Psoas muscle (tissue), 8 donors: ENCODE measurements around the gene RPTOR. TPM values are rescaled to one million over a fixed set of nuclear protein-coding genes. Genes with fewer than 3 reads are reported as not detected.
A peak's percentile ranks its signal among the peaks of the same experiment; 100 is the strongest.
"Not testable (repeated sequence)": the region's sequence is repeated elsewhere in the genome, so short reads cannot be mapped to it uniquely, and the experiment has no call there.

Experiments
- ATAC-seq, 4 donors: fragments of 200-7000 bp; cut with Tn5 transposase; one replicate each; pipeline ENCODE4 v1.9.1; 2020; ENCODE audit warnings: moderate library complexity in 3 of 4, mild to moderate bottlenecking in 2 of 4
- DNase-seq, 2 donors: peaks; one replicate each; pipeline ENCODE4 v3.0.0-alpha.2; 2020
- H3K27ac ChIP-seq: fragments of 200-600 bp; one replicate; pipeline ENCODE4 v1.8.0; 2022
- H3K27me3 ChIP-seq, 3 donors: fragments of 200-600 bp in 1 of 3; one replicate each; pipeline versions ENCODE4 v1.6.1 to v1.8.0; 2013 to 2022; ENCODE audit warnings: low read length in 2 of 3, mild to moderate bottlenecking in 2 of 3, moderate library complexity in 1 of 3; ENCODE audit not compliant: insufficient read depth in 3 of 3
- H3K36me3 ChIP-seq, 2 donors: fragments of 200-600 bp in 1 of 2; one replicate each; pipeline versions ENCODE4 v1.6.1 to v1.8.0; 2013 to 2022; ENCODE audit warnings: low read depth in 1 of 2, mild to moderate bottlenecking in 1 of 2, moderate library complexity in 1 of 2; ENCODE audit not compliant: insufficient read depth in 1 of 2
- H3K4me1 ChIP-seq: fragments of 200-600 bp; one replicate; pipeline ENCODE4 v1.8.0; 2022
- H3K4me3 ChIP-seq: fragments of 200-600 bp; one replicate; pipeline ENCODE4 v1.8.0; 2022; ENCODE audit warnings: mild to moderate bottlenecking
- H3K9me3 ChIP-seq: fragments of 200-600 bp; one replicate; pipeline ENCODE4 v1.8.0; 2022
- CTCF ChIP-seq: fragments of 200-600 bp; IDR thresholded peaks from one replicate; pipeline ENCODE4 v1.8.0; 2022; ENCODE audit warnings: antibody characterized with exemption
- WGBS, 3 donors: extraction: QIAGEN DNeasy Blood & Tissue Kit; methylation state at CpG; one replicate each; pipeline versions ENCODE4 v1.1.6 to v1.1.7; 2013; 5-methylcytosine and 5-hydroxymethylcytosine counted together
- intact Hi-C, 2 donors: fragments of 100-400 bp; cut with DNase I; formaldehyde crosslinking; loops; one replicate each; pipeline versions ENCODE4 v1.11.0 to v1.14.2; 2022
- polyA plus RNA-seq, 3 donors: library from polyadenylated mRNA; stranded (reverse); fragments of 200-250 nt; gene quantifications; one replicate each; pipeline ENCODE4 v1.2.3, GENCODE V29; 2013
- total RNA-seq, 4 donors: library from RNA; stranded (reverse); fragmentation: NEBNext Ultra II Directional in 2 of 4; extraction: Animal tissue kit (Norgen Biotek cat#: 25700) in 2 of 4; gene quantifications; one replicate each; pipeline versions ENCODE4 v1.2.1 to v1.2.4, GENCODE V29; 2021 to 2023
- donor health status: healthy with polysubstance abuse.
- donor health status: DM: no; HTN: no; CAD: no; lungs with moderate emphysema.
- donor health status: Bipolar disorder and iron deficiency.
- donor health status: healthy.
- donor health status: DM: yes; HTN: yes; CAD: no.
- donor health status: DM: no; HTN: no; CAD: no.
- donor health status: DM: no; HTN: no; CAD: no.
- donor health status: DM: yes; HTN: yes; CAD: no.

RPTOR gene
- total and polyA plus RNA-seq, 7 donors, result 13.6 to 82.2 (median 32.5) TPM

DNA sequence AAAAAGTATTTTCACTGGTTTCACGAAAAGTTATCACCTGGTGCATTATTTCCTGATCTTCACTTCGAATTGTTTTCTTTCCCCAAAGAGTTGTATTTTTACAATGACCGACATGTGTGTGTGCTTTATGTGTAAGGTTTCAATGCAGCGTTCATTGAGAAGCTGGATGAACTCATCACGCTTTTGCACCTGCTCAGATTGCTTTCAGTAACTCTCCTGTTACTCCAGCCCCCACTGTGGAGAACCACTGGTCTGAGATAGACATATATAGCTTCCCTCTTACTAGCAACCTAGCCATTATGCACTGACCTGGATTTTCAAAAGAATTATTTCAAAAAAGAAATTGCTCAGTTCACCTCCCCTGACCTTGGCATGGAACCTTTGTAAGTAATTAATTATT, 268.7 kb downstream of the RPTOR start:
- ATAC-seq, result peak; percentile 31 to 77 (median 68)
- intact Hi-C loops, result no loop called here
- Histone ChIP-seq H3K9me3 (no peaks in the 10 kb centered on the region), H3K4me3 (no peak overlapping the region), H3K27me3 (no peaks in the 10 kb centered on the region), H3K4me1 (peaks cover 7% of the 10 kb centered on the region), H3K27ac (no peak overlapping the region), H3K36me3 (no peaks in the 10 kb centered on the region)
- no peak for TF ChIP-seq CTCF
- no peak for DNase-seq
- 53 to 68% (median 56%) methylated on average over 5 of the region's 5 CpGs for WGBS, 3 donors

- no peak for TF ChIP-seq CTCF
- H3K36me3 ChIP-seq, result no peaks in the 10 kb centered on the region
- H3K4me1 ChIP-seq, result peaks cover 7% of the 10 kb centered on the region
- intact Hi-C loops, result loop anchor here in 1 of 2 donors (2.0 kb wide), 1 partner anchor 16 kb away; no protein-coding TSS in a partner anchor
- no peaks in the 10 kb centered on the region for H3K9me3 ChIP-seq
- no peak overlapping the region for H3K27ac ChIP-seq
- no peak overlapping the region for H3K4me3 ChIP-seq
- H3K27me3 ChIP-seq, result no peaks in the 10 kb centered on the region
- DNase-seq (no peak), ATAC-seq (no peak)
- WGBS, 3 donors, result 89 to 93% (median 93%) methylated on average over 9 of the region's 9 CpGs
Measured at GRCh38 chr17:80814491-80814890, 269.9 kb downstream of the RPTOR start.

GRCh38 chr17:80815151-80815681, 270.6 kb downstream of the RPTOR start:
- Histone ChIP-seq H3K9me3 (no peaks in the 10 kb centered on the region), H3K27ac (no peak overlapping the region), H3K27me3 (no peaks in the 10 kb centered on the region), H3K36me3 (no peaks in the 10 kb centered on the region), H3K4me3 (no peak overlapping the region), H3K4me1 (peaks cover 7% of the 10 kb centered on the region)
- intact Hi-C loops, result loop anchor here in 1 of 2 donors (2.0 kb wide), 1 partner anchor 16 kb away; no protein-coding TSS in a partner anchor
- DNase-seq (peak in 1 of 2 donors; percentile 21), ATAC-seq (peak in 2 of 4 donors; percentile 6 to 15)
- WGBS, 3 donors, result 66 to 77% (median 67%) methylated on average over 10 of the region's 10 CpGs
- TF ChIP-seq CTCF, result no peak

DNA sequence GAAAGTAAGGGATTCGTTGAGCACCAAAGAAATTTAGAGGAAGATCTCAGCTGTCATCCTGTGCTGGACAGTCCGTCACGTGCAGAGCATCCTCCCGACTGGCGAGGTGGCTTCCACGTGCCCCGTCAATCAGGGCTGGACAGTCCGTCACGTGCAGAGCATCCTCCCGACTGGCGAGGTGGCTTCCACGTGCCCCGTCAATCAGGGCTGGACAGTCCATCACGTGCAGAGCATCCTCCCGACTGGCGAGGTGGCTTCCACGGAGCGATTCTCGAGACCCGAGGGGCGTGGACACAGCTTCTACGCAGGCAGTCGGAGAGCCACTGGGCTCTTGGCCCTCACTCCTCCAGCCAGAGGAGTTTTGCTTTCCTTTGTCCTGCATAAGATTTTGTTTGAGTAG, 271.1 kb downstream of the RPTOR start:
- DNase-seq, result peak in 1 of 2 donors; percentile 53
- intact Hi-C loops, result loop anchor here in 1 of 2 donors (2.0 kb wide), 1 partner anchor 17 kb away; no protein-coding TSS in a partner anchor
- not testable (repeated sequence) for H3K9me3 ChIP-seq, H3K4me3 ChIP-seq, H3K27me3 ChIP-seq, H3K4me1 ChIP-seq, H3K27ac ChIP-seq, H3K36me3 ChIP-seq
- ATAC-seq, result peak in 1 of 4 donors; percentile 30
- WGBS, 3 donors, result 75 to 84% (median 78%) methylated on average over 23 of the region's 23 CpGs

GRCh38 chr17:80816241-80817103, 271.8 kb downstream of the RPTOR start:
- 82 to 89% (median 85%) methylated on average over 24 of the region's 24 CpGs for WGBS, 3 donors
- no peak for TF ChIP-seq CTCF
- H3K9me3 ChIP-seq, result no peaks in the 10 kb centered on the region
- H3K27me3 ChIP-seq, result no peaks in the 10 kb centered on the region
- intact Hi-C loops, result no loop called here
- DNase-seq (peak in 1 of 2 donors; percentile 51), ATAC-seq (no peak)
- no peak overlapping the region for H3K4me3 ChIP-seq
- peaks cover 7% of the 10 kb centered on the region for H3K4me1 ChIP-seq
- no peak overlapping the region for H3K27ac ChIP-seq
- no peaks in the 10 kb centered on the region for H3K36me3 ChIP-seq
